ENCODE data around the gene EVPL.
"Not testable (repeated sequence)": the region's sequence is repeated elsewhere in the genome, so short reads cannot be mapped to it uniquely, and the experiment has no call there.

DNA sequence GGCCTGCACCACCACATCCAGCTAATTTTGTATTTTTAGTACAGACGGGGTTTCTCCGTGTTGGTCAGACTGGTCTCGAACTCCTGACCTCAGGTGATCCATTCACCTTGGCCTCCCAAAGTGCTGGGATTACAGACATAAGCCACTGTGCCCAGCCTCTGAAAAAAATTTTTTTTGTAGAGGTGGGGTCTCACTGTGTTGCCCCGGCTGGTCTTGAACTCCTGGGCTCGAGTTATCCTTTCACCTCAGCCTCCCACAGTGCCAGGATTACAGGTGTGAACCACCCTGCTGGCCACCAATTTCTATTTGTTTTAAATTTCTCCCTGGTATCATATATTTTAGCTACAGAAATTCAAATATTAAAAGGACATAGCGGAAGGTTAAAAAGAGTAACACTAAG, 31.2 kb upstream of the EVPL start:
- TF ChIP-seq, protein P1, sequence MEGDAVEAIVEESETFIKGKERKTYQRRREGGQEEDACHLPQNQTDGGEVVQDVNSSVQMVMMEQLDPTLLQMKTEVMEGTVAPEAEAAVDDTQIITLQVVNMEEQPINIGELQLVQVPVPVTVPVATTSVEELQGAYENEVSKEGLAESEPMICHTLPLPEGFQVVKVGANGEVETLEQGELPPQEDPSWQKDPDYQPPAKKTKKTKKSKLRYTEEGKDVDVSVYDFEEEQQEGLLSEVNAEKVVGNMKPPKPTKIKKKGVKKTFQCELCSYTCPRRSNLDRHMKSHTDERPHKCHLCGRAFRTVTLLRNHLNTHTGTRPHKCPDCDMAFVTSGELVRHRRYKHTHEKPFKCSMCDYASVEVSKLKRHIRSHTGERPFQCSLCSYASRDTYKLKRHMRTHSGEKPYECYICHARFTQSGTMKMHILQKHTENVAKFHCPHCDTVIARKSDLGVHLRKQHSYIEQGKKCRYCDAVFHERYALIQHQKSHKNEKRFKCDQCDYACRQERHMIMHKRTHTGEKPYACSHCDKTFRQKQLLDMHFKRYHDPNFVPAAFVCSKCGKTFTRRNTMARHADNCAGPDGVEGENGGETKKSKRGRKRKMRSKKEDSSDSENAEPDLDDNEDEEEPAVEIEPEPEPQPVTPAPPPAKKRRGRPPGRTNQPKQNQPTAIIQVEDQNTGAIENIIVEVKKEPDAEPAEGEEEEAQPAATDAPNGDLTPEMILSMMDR (IDR thresholded peaks at IDR 0.05), result not testable (repeated sequence)
- TF ChIP-seq POLR2A, POLR2AphosphoS5 (IDR thresholded peaks at IDR 0.05): not testable (repeated sequence)
